NCI-H510A (cell line): ENCODE data around the gene POLR2B.
"Not testable (repeated sequence)": the region's sequence is repeated elsewhere in the genome, so short reads cannot be mapped to it uniquely, and the experiment has no call there.

ENCODE experiments used
- DNase-seq: peaks from one replicate; lab custom pipeline; 2025; lab: John Stamatoyannopoulos, UW

The POLR2B gene

GRCh38 chr4:56986952-56987351 is 8.3 kb downstream of the POLR2B start:
- DNase-seq = no peak

DNA sequence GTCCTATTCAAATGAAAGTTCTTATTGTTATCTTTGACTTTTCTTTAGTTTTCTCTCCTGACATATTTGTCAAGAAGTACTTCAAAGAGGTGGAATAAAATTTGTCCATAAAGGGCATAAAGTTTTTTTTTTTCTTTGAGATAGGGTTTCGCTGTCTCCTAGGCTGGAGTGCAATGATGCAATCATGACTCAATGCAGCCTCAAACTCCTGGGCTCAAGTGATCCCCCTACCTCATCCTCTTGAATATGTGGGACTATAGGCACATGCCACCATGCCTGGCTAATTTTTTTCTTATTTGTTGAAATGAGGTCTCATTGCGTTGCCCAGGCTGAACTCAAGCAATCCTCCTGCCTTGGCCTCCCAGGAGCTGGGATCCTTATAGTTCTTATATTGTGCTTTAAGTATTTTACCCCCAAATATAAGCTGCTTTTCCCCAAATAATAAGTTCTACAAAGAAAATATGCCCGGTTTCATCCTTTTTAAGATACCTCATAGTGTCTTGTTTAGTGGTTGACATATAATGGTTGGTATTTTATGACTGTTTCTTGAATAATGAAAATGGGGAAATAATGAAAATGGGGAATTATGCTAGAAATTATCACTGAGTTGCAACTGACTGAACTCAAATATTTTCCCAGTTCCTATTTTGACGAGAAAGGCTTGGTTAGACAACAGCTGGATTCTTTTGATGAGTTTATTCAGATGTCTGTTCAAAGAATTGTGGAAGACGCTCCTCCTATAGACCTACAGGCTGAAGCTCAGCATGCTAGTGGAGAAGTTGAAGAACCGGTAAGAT is 11.6 kb downstream of the POLR2B start:
- DNase-seq = no peak

DNA sequence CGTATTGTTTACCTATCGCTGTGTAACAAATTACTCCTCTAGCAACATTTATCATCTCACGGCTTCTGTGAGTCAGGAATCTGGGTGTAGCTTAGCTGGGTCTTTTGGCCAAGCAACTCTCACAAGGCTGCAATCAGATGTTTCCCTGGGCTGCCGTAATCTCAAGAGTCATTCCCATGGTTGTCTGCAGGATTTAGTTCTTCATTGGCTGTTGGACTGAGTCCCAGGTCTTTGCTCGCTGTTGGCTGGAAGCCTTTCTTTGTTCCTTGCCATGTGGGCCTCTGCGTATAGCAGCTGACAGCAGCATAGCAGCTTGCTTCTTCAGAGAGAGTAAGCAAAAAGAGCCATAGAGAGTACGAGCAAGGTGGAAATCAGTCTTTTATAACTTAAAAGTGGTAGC is 16.8 kb downstream of the POLR2B start:
- no peak for DNase-seq

DNA sequence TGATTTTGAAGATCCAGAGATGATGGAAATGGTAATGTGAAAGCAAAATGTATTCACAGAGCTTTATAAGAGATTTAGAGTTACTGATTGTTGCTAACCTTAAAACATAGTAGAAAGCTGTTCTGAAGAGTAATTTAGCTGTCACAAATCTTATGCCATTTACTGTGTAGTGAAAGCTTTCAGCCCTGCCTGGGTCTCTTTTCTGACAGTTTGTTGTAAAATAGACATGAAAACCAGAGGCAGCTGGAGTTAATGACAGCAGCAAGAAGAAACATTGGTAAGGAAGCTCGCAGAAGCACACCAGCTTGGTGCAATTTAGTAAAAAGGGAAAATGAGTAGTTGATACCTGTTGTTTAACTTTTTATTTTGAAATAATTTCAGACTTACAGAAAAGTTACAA is 21.1 kb downstream of the POLR2B start:
- no peak for DNase-seq

DNA sequence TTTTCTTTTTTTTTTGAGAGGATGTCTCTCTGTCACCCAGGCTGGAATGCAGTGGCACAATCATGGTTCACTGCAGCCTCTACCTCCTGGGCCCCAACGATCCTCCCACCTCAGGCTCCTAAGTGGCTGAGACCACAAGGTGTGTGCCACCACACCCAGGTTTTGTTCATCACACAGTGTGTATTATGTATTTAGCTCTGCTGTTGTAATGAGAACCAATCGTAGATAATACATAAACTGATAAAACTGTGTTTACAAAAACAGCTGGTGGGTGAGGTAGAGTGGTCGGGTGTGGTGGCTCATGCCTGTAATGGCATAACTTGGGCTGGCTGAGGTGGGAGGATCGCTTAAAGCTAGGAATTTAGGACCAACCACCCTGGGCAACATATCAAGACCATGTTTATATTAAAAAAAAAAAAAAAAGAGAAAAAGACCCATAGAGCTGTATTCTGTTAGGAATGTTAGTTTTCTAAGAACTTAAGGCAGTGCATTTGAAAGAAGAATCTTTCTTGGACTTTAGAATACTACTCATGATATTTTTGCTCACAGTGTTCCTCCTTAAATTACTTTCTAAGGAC is 34.9 kb downstream of the POLR2B start:
- DNase-seq = no peak

DNA sequence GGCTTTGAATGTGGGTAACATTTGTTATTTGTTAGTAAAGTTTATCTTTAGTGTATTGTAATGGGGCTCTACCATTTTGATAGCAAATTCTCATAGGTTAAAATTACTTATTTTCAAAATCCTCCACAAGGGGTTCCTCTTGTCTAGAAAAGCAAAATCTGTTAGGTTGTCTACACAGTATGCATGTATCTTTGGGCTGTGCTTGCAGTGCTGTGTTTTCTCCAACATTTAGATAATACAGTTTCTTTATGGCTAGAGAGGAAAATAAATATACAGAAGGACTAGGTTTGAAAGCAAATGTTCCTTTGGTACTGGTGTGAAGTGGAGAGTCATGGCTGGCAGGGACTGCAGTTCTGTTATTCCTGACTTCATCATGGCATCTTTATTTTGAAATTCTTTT is 40.3 kb downstream of the POLR2B start:
- no peak for DNase-seq

- no peak for DNase-seq
Measured at GRCh38 chr4:57020467-57021101, 41.9 kb downstream of the POLR2B start.

GRCh38 chr4:57023104-57023503 is 44.4 kb downstream of the POLR2B start:
- DNase-seq = no peak

DNA sequence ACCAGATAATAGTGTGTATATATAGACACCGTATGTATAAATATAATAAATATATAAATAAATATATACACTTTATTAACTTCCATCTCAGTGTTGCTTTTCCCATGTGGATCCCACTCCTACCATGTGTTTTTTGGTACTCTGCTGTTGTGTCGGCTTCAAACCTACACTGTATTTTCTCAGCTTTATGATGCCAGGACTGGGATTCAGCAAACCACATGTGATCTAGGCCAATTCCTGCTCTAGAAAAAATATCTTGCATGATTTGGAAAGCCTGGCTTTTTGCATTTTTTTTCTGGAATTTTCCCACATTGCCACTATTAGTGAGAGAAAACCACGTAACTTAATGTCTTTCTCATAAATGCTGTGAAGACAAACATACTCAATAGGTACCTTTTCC is 55.8 kb downstream of the POLR2B start:
- DNase-seq = no peak

- DNase-seq = no peak
Measured at GRCh38 chr4:57037982-57038604, 59.4 kb downstream of the POLR2B start.

DNA sequence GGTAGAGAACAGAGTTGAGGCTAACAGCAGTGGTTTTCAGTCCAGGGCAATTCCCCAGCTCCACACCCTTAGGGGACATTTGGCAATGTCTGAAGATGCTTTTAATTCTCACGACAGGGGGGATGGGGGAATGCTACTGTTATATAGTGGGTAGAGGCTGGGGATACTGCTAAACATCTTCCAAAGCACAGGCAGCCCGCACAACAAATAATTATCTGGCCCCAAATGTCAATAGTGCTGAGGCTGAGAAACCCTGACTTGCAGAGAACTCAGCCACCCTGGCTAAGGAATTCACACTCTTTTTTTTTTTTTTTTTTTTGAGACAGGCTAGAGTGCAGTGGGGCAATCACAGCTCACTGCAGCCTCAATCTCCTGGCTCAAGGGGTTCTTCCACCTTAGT is 60.6 kb downstream of the POLR2B start:
- DNase-seq = no peak

- no peak for DNase-seq
Measured at GRCh38 chr4:57040510-57040909, 61.8 kb downstream of the POLR2B start.

- DNase-seq = no peak
Measured at GRCh38 chr4:57041020-57041419, 62.3 kb downstream of the POLR2B start.

DNA sequence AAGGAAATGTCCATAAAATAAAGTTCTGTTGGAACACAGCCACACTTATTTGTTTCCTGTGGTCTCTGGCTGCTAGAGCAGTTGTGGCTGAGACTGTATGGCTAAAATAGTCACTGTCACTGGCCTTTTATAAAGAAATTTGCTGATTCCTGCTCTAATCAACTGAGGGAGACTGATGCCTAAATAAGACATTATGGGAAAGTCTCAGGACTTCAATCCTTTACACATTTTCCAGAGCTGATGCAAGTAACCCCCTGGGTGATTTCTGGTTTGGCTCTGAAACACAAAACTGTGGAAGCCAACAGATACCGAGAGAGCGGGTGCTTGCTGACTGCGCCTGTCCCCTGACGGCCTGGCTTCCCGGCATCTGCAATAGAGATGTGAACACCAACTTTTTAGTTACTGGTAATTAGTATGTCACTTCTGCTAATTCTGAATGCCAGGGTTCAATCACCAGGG is 64.0 kb downstream of the POLR2B start:
- DNase-seq = no peak

DNA sequence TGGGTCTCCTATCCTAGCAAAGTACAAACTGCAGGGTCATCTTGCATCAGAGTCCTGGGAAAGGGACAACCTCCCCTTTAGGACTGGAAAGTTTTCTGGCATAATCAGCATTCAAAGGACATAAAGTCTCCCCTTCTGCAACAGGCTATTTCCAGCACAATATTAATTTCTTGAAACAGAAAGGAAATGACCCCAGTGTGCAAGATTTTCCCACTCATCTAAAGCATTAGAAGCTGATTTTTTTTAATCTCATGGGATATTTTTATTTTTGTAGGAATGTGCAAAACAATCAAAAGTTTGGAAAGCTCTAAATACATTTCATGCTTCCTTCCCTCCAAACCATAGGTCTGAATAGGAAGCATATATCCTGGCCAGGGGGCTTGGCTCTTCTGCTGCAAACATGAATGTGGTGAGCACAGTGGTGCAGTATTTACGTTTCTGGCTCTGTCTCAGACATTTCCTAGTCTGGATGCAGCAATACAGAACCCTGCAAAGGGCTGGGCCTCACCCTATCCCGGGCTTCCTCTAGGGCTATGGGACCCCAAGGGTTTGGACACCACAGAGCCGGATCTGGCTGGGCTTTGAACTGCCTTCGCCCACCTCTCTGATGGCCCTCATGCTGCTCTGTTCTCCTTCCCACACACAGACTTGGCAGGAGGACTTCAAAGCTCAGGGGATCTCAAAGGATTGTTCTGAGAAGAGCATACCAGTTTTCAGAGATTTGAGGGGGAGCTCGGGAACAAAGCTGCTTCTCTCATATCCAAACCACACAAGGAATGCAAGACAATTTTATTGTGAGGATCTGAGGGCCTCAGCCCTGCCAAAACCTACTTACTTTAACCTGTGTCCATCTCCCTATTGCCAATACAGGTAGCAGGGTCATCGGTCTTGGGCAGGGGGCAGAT is 64.9 kb downstream of the POLR2B start:
- DNase-seq = no peak

GRCh38 chr4:57044279-57044678 is 65.6 kb downstream of the POLR2B start:
- DNase-seq = no peak

DNA sequence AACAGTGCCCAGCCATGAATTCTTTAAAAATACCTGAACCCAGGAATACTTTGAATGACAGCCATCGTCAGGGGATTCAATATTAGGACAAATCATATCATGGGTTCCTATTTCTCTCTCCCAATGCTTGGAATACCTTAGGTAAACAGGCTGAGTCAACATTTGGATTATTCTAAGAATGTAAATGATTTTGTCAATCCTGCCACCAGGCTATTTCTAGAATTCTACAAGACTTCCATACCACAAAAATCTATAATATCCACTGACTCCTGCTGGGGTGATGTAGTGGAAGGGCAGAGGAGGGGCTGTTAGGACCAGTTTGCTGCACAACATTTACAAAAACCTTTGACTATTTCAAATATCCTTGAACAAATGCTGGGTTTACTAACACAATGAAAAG is 66.3 kb downstream of the POLR2B start:
- no peak for DNase-seq

DNA sequence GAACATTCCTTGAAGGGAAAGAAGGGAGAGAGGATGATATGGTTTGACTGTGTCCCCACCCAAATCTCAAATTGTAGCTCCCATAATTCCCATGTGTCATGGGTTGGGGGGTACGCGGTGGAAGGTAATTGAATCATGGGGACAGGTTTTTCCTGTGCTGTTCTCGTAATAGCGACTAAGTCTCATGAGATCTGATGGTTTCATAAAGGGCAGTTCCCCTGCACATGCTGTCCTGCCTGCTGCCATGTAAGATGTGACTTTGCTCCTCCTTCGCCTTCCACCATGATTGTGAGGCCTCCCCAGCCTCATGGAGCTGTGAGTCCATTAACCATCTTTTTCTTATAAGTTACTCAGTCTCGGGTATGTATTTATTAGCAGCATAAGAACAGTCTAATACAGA is 68.3 kb downstream of the POLR2B start:
- not testable (repeated sequence) for DNase-seq

DNA sequence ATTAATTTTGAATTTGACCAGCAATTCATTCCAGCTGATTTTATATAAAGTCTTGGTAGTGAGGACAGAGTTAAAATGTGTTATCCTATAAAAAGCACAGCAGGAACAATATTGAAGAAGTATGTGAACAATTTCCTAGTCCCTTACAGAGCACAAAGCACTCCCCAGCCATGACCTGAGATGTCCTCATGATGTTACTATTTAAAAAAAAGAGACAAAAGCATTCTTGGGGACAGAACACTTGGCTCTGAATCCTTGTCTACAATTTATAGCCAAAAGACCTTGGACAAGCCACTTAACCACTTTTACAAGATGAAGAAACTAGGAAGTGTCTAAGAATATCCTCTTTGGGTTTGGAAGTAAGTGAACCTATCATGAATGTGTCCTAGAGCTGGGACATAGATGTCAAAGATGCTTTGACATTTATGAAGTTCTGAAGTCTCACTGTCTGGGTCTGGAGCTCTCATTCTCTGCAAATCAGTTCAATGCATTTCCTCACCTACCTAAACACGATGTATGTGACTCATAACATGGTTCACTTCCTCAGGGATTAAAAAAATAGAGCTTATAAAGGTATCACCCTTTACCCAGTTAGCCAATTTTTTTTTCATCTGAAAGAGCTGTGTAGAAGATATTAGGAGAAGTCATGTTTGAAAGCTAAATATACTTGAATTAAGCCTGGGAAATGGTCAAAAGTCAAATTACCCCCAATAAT is 70.1 kb downstream of the POLR2B start:
- no peak for DNase-seq

GRCh38 chr4:57051095-57051494 is 72.4 kb downstream of the POLR2B start:
- DNase-seq = no peak

DNA sequence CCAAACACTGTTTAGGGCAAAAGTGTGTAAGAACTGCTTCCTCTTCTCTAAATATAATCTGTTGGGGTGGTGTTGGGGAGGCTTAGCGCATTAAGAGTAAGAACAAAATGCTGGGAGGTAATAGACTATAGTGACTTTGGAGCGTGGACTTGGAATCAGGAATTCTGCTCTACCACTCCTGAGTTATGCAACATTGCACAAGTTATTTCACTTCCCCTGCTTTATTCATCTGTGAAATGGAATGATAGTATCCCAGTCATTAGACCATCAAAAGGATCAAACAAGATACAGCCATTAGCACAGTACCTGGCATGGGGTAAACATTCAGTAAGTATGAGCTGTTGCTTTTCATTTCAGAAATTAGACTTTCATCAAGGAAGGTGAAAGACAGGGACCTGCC is 72.8 kb downstream of the POLR2B start:
- DNase-seq = no peak
